A673 (cell line): ENCODE measurements around the gene MORN4.

Experiments
- CTCF ChIP-seq: fragments of 300-800, 200-600 bp; sonication (generic); conservative IDR thresholded peaks from 2 replicates; pipeline ENCODE4 v1.5.1; 2017; ENCODE audit warnings: low read depth, mild to moderate bottlenecking, antibody characterized with exemption, low read length, moderate library complexity, mixed read lengths
- EZH2 ChIP-seq: fragments of 200-600 bp; sonication (generic); IDR thresholded peaks from 2 replicates; pipeline ENCODE4 v1.6.1; 2017; ENCODE audit warnings: borderline replicate concordance, low read depth, mild to moderate bottlenecking, mixed read lengths, antibody characterized with exemption, low read length; ENCODE audit not compliant: poor library complexity, severe bottlenecking

DNA sequence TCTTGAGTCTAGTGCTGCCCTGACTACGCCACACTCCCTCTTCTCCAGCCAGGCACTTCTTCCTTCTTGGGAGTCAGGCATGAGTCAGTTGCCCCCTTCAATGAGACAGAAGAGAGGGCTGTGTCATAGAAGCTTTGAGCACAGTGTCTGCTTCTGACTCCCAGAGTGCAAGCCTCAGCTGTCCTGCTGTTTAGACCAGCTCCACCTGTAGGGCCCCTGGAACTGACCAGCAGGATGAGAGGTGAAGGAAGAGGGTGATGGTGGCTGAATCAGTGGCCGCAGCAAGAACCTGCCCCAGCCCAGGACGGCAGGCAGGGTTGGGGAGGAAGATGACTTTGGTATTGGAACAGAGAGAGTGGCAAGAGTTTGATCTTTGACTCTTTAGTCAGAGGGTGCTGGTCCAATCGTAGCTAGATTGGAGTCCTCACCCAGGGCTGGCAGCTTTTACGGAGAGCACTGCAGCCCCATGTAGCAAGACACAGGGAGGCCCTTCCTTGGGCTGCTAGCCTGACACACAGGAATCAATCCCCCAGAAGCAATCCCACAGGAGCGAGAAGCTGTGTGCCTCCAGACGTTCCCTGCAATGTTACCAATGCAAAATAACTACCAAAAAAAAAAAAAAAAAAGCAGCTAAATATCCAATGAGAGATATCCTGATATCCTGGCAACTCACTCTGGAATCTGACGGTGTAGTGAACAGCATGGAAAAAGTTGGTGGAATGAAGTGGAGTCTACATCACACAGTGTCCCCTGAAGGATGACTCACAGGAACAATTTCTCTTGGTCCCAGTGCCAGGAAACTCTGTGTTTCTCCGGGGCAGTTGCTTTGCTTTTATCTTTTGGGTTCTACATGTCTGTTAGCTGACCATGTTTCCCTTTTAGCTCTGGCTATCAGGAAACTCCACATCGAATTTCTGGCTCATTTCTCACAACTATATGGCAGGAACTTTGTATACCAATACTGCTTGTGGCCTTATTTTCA, 36.9 kb downstream of the MORN4 start:
- TF ChIP-seq EZH2 (no peak), CTCF (no peak)
